GM19193 (cell line): ENCODE measurements around the gene ZNF337.

Source experiments
- POLR2A ChIP-seq: IDR thresholded peaks from 4 replicates; pipeline ENCODE4 v1.6.1; 2011; ENCODE audit not compliant: insufficient read depth, insufficient read length; ENCODE audit errors: extremely low read depth

ZNF337 gene

GRCh38 chr20:25654487-25654886 is 42.2 kb downstream of the ZNF337 start:
- no peak for TF ChIP-seq POLR2A

DNA sequence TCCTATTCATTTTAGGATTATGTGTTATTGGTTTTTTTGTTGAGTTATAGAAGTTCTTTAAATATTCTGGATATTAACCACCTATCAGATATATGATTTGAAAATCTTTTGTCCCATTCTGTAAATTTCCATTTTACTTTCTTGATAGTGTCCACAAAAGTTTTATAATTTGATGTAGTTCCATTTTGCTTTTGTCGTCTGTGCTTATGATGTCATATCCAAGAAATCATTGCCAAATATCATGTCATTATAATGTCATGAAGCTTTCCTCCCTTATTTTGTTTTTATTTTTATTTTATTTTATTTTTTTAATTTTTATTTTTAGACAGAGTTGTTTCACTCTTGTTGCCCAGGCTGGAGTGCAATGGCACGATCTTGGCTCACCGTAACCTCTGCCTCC is 51.8 kb downstream of the ZNF337 start:
- no peak for TF ChIP-seq POLR2A

DNA sequence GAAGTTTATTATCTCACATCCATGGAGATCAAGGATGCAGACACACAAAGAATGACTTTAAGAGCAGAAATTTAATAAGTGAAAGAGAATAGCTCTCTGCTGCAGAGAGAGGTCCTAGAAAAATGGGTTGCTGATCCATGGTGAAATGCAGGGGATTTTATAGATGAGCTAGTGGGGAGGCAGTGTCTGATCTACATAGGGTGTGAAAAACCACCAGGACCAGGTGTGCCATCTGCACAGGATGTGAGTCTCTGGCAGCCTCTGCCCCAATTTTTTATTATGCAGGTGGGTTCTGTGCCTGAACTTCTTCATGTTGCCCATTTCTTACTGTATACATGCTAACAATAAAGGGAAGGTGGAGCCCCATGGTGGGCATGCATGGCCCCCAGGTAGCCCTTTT is 52.9 kb downstream of the ZNF337 start:
- TF ChIP-seq POLR2A, result no peak

- no peak for TF ChIP-seq POLR2A
Observed at GRCh38 chr20:25637247-25637646, 59.4 kb downstream of the ZNF337 start.

DNA sequence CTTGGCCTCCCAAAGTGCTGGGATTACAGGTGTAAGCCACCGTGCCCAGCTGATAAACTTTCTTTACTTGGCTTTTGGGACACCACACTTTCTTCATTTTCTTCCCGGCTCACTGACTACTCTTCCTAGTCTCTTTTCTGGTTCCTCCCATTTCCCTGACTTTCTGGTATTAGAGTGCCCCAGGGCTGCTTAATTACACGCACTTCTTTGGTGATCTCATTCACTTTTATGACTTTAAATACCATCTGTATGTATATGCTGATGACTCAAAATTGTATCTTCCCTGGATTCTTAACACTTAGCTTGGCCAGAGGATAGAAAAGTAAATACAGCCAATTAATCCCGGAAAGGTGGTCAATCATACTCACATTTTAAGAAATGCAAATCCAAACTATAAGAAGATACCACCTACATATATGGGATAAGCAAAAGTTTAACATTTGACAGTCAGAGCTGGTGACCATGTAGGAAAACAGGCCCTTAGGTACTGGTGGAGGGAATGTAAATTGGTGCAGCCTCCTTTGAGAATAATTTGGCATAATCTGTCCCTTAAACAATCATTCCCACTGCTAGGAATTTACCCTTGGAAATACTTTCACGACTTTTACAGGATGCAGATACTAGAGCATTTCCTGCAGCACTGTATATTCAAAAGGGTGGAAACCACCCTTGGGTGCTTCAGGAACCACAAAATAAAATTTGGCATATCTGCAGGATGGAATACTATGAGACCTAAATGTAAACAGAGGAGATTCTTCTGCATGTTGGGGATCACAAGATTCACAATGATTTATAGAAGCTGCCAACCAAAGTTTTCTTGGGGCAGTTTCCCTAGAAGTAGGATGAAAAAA is 63.5 kb downstream of the ZNF337 start:
- TF ChIP-seq POLR2A, result no peak

GRCh38 chr20:25629816-25630499 is 66.7 kb downstream of the ZNF337 start:
- TF ChIP-seq POLR2A, result no peak

DNA sequence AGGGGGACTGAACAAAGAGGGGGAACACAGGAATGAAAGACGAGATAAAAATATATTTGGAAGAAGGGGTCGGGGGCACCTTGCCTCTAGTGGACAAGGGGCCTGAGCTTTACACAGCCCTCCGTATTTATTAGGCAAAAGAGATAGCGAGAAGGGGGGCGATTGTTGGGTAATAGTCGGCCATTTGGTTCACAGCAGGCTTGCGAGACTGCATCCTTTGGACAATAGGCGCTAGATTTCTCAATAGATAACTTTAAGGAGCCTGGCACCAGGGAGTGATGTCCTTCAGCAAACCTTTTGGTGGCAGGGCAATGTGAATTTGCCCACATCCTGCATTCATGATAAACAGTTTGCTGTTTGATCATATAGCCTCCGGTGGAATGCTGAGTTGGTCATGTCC is 69.9 kb downstream of the ZNF337 start:
- TF ChIP-seq POLR2A, result no peak

GRCh38 chr20:25624500-25624939 is 72.1 kb downstream of the ZNF337 start:
- TF ChIP-seq POLR2A, result no peak
